ENCODE measurements around the gene XPR1.
"Not testable (repeated sequence)": the region's sequence is repeated elsewhere in the genome, so short reads cannot be mapped to it uniquely, and the experiment has no call there.

XPR1 gene

DNA sequence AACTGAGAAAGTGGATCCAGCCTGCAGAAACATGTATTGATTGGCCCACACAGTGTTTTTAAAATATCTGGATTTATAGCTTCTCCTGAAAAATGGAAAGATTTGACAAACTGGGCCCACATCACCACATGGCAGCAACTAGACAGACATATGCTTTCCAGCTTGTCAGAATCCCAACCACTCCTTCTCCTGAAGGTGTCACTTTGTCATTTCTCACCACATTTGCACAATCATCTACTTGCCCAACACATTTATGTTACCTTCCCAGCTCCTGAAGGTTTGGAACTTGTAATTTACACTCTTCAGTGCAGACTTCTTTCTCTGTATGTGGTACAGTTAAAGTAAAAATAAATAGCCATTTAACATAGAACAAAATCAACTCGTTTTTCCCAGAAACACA lies 154.8 kb downstream of the XPR1 start:
- H3K9me3 ChIP-seq (ENCODE audit: insufficient read depth, low read depth, low read length) = no peaks in the 10 kb centered on the region
- H2AFZ ChIP-seq (ENCODE audit: low read length) = no peak overlapping the region
- no peak overlapping the region for H3K4me3 ChIP-seq (ENCODE audit: low read length, poor library complexity, severe bottlenecking)
- no peaks in the 10 kb centered on the region for H3K27me3 ChIP-seq (ENCODE audit: insufficient read depth, low read length, poor library complexity, severe bottlenecking)
- no peak overlapping the region for H3K9ac ChIP-seq (ENCODE audit: low read depth, low read length, poor library complexity, severe bottlenecking)
- TF ChIP-seq EZH2phosphoT487 (IDR thresholded peaks at IDR 0.05; ENCODE audit: borderline replicate concordance) = no peak
- TF ChIP-seq, protein P1, sequence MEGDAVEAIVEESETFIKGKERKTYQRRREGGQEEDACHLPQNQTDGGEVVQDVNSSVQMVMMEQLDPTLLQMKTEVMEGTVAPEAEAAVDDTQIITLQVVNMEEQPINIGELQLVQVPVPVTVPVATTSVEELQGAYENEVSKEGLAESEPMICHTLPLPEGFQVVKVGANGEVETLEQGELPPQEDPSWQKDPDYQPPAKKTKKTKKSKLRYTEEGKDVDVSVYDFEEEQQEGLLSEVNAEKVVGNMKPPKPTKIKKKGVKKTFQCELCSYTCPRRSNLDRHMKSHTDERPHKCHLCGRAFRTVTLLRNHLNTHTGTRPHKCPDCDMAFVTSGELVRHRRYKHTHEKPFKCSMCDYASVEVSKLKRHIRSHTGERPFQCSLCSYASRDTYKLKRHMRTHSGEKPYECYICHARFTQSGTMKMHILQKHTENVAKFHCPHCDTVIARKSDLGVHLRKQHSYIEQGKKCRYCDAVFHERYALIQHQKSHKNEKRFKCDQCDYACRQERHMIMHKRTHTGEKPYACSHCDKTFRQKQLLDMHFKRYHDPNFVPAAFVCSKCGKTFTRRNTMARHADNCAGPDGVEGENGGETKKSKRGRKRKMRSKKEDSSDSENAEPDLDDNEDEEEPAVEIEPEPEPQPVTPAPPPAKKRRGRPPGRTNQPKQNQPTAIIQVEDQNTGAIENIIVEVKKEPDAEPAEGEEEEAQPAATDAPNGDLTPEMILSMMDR (conservative IDR thresholded peaks at IDR 0.05; ENCODE audit: low read length) = no peak
- no peaks in the 10 kb centered on the region for H3K79me2 ChIP-seq (ENCODE audit: insufficient read depth, low read length)
- no peaks in the 10 kb centered on the region for H4K20me1 ChIP-seq (ENCODE audit: insufficient read depth, low read length, poor library complexity, severe bottlenecking)
- H3K36me3 ChIP-seq (ENCODE audit: insufficient read depth, low read length) = no peaks in the 10 kb centered on the region
- H3K4me2 ChIP-seq (ENCODE audit: low read depth, low read length, poor library complexity, severe bottlenecking) = no peak overlapping the region
- H3K9me2 ChIP-seq (replicated peaks; ENCODE audit: low read depth, low read length) = no peaks in the 10 kb centered on the region
- H3K4me1 ChIP-seq (ENCODE audit: insufficient read depth, low read length, poor library complexity, severe bottlenecking) = peaks cover 2% of the 10 kb centered on the region
- no peaks in the 10 kb centered on the region for H3F3A ChIP-seq (ENCODE audit: low read depth)

DNA sequence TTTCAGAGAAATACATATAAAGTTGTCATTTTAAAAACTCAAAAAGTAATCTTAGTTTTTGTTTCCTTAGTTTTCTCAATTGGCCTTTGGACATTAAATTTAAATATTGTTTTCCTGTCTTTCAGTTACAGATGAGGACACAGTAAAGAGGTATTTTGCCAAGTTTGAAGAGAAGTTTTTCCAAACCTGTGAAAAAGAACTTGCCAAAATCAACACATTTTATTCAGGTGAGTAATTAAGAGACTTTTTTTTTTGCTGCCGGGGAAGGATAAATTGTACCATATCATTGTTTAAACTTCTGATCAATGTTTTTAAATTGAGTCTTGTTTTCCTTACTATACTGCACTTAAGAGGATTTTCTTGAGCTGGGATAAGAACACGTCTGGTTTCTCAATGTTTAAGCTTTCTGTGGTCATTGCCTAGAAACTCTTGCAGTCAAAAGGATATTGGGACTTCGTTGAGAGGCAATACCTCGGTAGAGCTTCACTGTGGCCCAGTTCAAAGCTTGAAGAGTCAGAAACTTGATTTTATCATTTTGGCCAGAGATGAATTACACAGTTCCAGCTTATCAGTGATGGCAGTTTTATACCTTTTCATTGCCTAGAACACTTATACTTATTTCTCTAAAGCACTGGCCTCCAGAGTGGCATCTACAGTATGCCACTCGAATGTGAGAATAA lies 155.9 kb downstream of the XPR1 start:
- no peaks in the 10 kb centered on the region for H3K9me3 ChIP-seq (ENCODE audit: insufficient read depth, low read depth, low read length)
- no peaks in the 10 kb centered on the region for H3K27me3 ChIP-seq (ENCODE audit: insufficient read depth, low read length, poor library complexity, severe bottlenecking)
- H3K9me2 ChIP-seq (replicated peaks; ENCODE audit: low read depth, low read length) = no peaks in the 10 kb centered on the region
- no peak overlapping the region for H3K4me2 ChIP-seq (ENCODE audit: low read depth, low read length, poor library complexity, severe bottlenecking)
- no peak overlapping the region for H2AFZ ChIP-seq (ENCODE audit: low read length)
- no peak overlapping the region for H3K9ac ChIP-seq (ENCODE audit: low read depth, low read length, poor library complexity, severe bottlenecking)
- TF ChIP-seq EZH2phosphoT487 (IDR thresholded peaks at IDR 0.05; ENCODE audit: borderline replicate concordance) = no peak
- TF ChIP-seq, protein P1 (conservative IDR thresholded peaks at IDR 0.05; ENCODE audit: low read length) = no peak
- H3K4me3 ChIP-seq (ENCODE audit: low read length, poor library complexity, severe bottlenecking) = no peak overlapping the region
- no peaks in the 10 kb centered on the region for H3K79me2 ChIP-seq (ENCODE audit: insufficient read depth, low read length)
- H3K36me3 ChIP-seq (ENCODE audit: insufficient read depth, low read length) = no peaks in the 10 kb centered on the region
- peaks cover 8% of the 10 kb centered on the region for H3K4me1 ChIP-seq (ENCODE audit: insufficient read depth, low read length, poor library complexity, severe bottlenecking)
- no peaks in the 10 kb centered on the region for H3F3A ChIP-seq (ENCODE audit: low read depth)
- H4K20me1 ChIP-seq (ENCODE audit: insufficient read depth, low read length, poor library complexity, severe bottlenecking) = no peaks in the 10 kb centered on the region

DNA sequence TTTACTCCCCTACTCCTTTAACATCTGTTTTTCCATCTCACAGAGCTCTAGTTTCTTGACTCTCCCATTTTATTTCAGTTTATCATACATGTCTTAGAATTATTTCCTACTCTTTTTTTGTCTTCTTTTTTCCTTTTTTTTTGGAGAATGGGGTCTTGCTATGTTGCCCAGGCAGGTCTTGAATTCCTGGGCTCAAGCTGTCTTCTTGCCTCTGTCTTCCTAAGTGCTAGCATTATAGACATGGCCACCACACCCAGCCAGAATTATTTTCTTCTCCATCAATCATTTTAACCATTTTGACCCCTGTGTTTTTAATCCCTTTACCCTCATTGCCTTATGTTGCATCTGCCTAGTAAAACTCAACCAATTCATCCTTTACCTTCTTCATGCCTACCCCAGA lies 157.6 kb downstream of the XPR1 start:
- no peaks in the 10 kb centered on the region for H3K36me3 ChIP-seq (ENCODE audit: insufficient read depth, low read length)
- H3K4me3 ChIP-seq (ENCODE audit: low read length, poor library complexity, severe bottlenecking) = no peak overlapping the region
- H3K4me2 ChIP-seq (ENCODE audit: low read depth, low read length, poor library complexity, severe bottlenecking) = no peak overlapping the region
- peaks cover 8% of the 10 kb centered on the region for H3K4me1 ChIP-seq (ENCODE audit: insufficient read depth, low read length, poor library complexity, severe bottlenecking)
- H2AFZ ChIP-seq (ENCODE audit: low read length) = no peak overlapping the region
- no peaks in the 10 kb centered on the region for H3F3A ChIP-seq (ENCODE audit: low read depth)
- no peaks in the 10 kb centered on the region for H3K9me2 ChIP-seq (replicated peaks; ENCODE audit: low read depth, low read length)
- TF ChIP-seq EZH2phosphoT487 (IDR thresholded peaks at IDR 0.05; ENCODE audit: borderline replicate concordance) = no peak
- TF ChIP-seq, protein P1 (conservative IDR thresholded peaks at IDR 0.05; ENCODE audit: low read length) = no peak
- H3K79me2 ChIP-seq (ENCODE audit: insufficient read depth, low read length) = no peaks in the 10 kb centered on the region
- no peak overlapping the region for H3K9ac ChIP-seq (ENCODE audit: low read depth, low read length, poor library complexity, severe bottlenecking)
- no peaks in the 10 kb centered on the region for H3K27me3 ChIP-seq (ENCODE audit: insufficient read depth, low read length, poor library complexity, severe bottlenecking)
- H4K20me1 ChIP-seq (ENCODE audit: insufficient read depth, low read length, poor library complexity, severe bottlenecking) = no peaks in the 10 kb centered on the region
- H3K9me3 ChIP-seq (ENCODE audit: insufficient read depth, low read depth, low read length) = no peaks in the 10 kb centered on the region

DNA sequence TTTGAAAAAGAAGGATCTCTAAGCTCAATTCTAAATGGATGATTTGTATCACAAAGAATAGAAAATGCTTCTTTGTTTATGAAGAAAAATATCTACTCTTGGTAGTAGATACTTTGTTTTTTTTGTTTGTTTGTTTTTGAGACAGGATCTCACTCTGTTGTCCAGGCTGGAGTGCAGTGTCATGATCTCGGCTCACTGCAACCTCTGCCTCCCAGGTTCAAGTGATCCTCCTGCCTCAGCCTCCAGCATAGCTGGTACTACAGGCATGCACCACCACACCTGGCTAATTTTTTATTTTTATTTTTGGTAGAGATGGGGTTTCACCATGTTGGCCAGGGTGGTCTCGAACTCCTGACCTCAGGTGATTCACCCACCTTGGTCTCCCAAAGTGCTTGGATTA lies 159.3 kb downstream of the XPR1 start:
- not testable (repeated sequence) for H3K9ac ChIP-seq (ENCODE audit: low read depth, low read length, poor library complexity, severe bottlenecking); H3K4me1 ChIP-seq (ENCODE audit: insufficient read depth, low read length, poor library complexity, severe bottlenecking); H3K9me2 ChIP-seq (replicated peaks; ENCODE audit: low read depth, low read length); H2AFZ ChIP-seq (ENCODE audit: low read length); H3K36me3 ChIP-seq (ENCODE audit: insufficient read depth, low read length); H4K20me1 ChIP-seq (ENCODE audit: insufficient read depth, low read length, poor library complexity, severe bottlenecking); H3K4me3 ChIP-seq (ENCODE audit: low read length, poor library complexity, severe bottlenecking); H3K9me3 ChIP-seq (ENCODE audit: insufficient read depth, low read depth, low read length); H3K27me3 ChIP-seq (ENCODE audit: insufficient read depth, low read length, poor library complexity, severe bottlenecking); H3F3A ChIP-seq (ENCODE audit: low read depth); H3K4me2 ChIP-seq (ENCODE audit: low read depth, low read length, poor library complexity, severe bottlenecking); H3K79me2 ChIP-seq (ENCODE audit: insufficient read depth, low read length)

All from Loucy (cell line).